Sigmoid colon (tissue), 4 donors: ENCODE measurements around the gene KCNB1.

ENCODE experiments used
- CTCF ChIP-seq, 4 experiments: fragments of 450-650 bp in 3 of 4; fragments of 200-600 bp in 1 of 4; IDR thresholded peaks; one replicate each; pipeline ENCODE4 v1.5.1; 2016 to 2019; ENCODE audit warnings: antibody characterized with exemption in 4 of 4, mild to moderate bottlenecking in 3 of 4, moderate library complexity in 2 of 4
- EP300 ChIP-seq, 4 donors: sonication (generic); formaldehyde crosslinking; IDR thresholded peaks; one replicate each; pipeline ENCODE4 v1.6.1; 2017; ENCODE audit warnings: antibody characterized with exemption in 4 of 4
- POLR2A ChIP-seq, 2 donors: fragments of 450-650 bp; IDR thresholded peaks; one replicate each; pipeline ENCODE4 v1.6.1; 2016; ENCODE audit warnings: antibody characterized with exemption in 2 of 2, mild to moderate bottlenecking in 2 of 2, moderate library complexity in 2 of 2
- POLR2AphosphoS5 ChIP-seq, 4 donors: sonication (generic); formaldehyde crosslinking; IDR thresholded peaks; one replicate each; pipeline ENCODE4 v1.6.1; 2017; ENCODE audit warnings: antibody characterized with exemption in 4 of 4

- TF ChIP-seq CTCF (IDR thresholded peaks at IDR 0.05) (no peak), POLR2AphosphoS5 (IDR thresholded peaks at IDR 0.05) (no peak), EP300 (IDR thresholded peaks at IDR 0.05) (no peak), POLR2A (IDR thresholded peaks at IDR 0.05) (no peak)
These were observed 37.9 kb downstream of the KCNB1 start for GRCh38 chr20:49444553-49444990.
